HG03196 (cell line): ENCODE results near the gene ADK.
"Not testable (repeated sequence)": the region's sequence is repeated elsewhere in the genome, so short reads cannot be mapped to it uniquely, and the experiment has no call there.

Source experiments
- ATAC-seq: cut with Tn5 transposase; IDR thresholded peaks from one replicate; pipeline ENCODE4 v1.9.1; 2021; ENCODE audit not compliant: unreplicated experiment

The ADK gene

DNA sequence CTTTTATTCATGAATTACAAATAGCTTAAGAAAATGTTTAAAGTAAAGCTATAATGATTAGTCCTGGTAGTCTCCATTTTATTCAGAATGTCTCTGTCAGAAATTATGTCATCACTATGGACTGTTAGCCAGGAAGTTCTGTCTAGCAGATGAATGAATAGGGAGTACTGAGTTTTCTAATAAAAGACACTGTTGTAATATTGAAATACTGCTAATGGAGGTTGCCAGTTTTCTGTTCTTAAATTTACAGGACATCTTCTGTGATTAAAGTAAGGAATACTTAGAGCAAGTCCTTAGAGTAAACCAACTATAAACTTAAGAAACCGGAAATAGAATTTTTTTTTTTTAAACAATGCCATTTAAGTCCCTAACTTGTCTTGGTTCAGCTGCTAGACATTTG is 309.8 kb downstream of the ADK start:
- no peak for ATAC-seq

GRCh38 chr10:74474022-74474713 is 323.1 kb downstream of the ADK start:
- ATAC-seq, result no peak

DNA sequence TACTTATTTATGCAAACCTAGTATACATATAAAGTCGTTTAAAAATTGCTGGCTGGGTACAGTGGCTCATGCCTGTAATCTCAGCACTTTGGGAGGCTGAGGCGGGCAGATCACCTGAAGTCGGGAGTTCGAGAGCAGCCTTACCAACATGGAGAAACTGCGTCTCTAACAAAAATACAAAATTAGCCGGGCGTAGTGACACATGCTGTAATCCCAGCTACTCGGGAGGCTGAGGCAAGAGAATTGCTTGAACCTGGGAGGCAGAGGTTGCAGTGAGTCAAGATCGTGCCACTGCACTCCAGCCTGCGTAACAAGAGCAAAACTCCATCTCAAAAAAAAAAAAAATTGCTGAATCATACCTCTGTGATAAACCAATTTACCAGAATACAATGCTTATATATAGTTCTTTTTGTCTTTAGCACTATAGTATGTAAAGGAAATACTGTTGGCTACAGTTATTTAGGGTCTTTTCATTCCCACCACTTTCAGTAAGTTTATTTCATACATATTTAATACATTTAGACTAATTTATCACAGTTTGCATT is 325.2 kb downstream of the ADK start:
- ATAC-seq, result not testable (repeated sequence)

- ATAC-seq, result no peak
Observed at GRCh38 chr10:74480778-74481177, 329.8 kb downstream of the ADK start.

GRCh38 chr10:74483356-74483755 is 332.3 kb downstream of the ADK start:
- ATAC-seq, result no peak

DNA sequence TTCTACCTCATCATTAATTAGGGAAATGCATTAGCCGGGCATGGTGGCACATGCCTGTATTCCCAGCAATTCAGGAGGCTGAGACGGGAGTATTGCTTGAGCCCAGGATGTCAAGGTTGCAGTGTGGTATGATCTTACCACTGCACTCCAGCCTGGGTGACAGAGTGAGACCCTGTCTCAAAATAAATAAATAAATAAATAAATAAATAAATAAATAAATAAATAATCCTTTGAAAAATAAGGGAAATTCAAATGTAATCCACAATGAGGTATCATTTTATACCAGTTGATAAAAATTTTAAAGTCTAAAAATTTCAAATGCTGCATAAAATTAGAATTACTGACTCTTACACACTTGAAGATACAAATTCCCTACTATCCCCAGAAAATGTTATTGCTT is 334.3 kb downstream of the ADK start:
- no peak for ATAC-seq

- no peak for ATAC-seq
Observed at GRCh38 chr10:74486659-74487058, 335.6 kb downstream of the ADK start.

GRCh38 chr10:74488907-74489306 is 337.9 kb downstream of the ADK start:
- no peak for ATAC-seq

- no peak for ATAC-seq
Observed at GRCh38 chr10:74490551-74490950, 339.5 kb downstream of the ADK start.

DNA sequence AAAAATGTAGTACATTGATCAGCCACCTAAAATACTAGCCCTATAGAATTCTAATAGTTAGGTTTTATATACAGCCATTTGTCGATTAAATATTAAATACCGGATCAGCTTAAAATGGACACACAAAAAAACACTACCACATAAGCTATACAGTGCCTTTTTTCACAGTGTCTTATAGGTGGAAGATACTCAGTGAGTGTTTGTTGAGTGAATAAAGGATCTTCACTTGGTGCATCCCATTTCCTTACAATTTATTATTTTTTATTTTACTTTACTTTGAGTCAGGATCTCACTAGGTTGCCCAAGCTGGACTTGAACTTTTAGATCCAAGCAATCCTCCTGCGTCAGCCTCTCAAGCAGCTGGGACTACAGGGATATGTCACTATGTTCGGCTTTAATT is 340.0 kb downstream of the ADK start:
- ATAC-seq, result no peak

- ATAC-seq, result not testable (repeated sequence)
Observed at GRCh38 chr10:74496276-74496675, 345.3 kb downstream of the ADK start.

- not testable (repeated sequence) for ATAC-seq
Observed at GRCh38 chr10:74498664-74499063, 347.6 kb downstream of the ADK start.

- no peak for ATAC-seq
Observed at GRCh38 chr10:74500026-74500704, 349.1 kb downstream of the ADK start.

- ATAC-seq, result no peak
Observed at GRCh38 chr10:74500816-74501215, 349.8 kb downstream of the ADK start.

GRCh38 chr10:74502963-74503608 is 352.1 kb downstream of the ADK start:
- ATAC-seq, result no peak

DNA sequence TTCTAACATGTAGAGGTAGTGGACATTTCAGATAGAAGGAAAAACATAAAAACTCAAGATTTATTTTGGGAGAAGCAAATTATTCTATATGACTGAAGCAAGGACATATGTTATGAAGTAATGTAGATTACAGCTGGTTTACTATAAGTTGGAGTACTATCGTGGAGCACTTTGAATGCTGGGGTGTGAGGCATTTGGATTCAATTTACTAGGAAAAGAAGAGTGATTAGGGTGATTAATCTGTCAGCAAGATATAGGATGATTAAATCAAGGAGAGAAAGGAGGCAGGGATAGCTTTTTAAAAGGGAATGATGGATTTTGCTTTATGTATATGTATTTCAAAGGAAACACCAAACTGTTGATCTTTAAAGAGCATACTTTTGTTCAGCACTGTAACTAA is 356.9 kb downstream of the ADK start:
- no peak for ATAC-seq

DNA sequence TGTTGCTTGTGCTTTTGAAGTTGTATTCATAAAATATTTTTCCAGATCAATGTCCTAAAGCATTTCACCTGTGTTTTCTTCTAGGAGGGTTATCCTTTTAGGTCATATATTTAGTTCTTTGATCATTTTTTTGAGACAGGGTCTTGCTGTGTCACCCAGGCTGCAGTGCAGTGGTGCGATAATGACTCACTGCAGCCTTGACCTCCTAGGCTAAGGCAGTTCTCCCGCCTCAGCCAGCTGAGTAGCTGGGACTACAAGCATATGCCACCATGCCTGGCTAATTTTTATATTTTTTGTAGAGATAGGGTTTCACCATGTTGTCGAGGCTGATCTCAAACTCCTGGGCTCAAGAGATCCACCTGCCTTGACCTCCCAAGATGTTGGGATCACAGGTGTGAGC is 359.6 kb downstream of the ADK start:
- no peak for ATAC-seq

GRCh38 chr10:74511051-74511450 is 360.0 kb downstream of the ADK start:
- no peak for ATAC-seq

DNA sequence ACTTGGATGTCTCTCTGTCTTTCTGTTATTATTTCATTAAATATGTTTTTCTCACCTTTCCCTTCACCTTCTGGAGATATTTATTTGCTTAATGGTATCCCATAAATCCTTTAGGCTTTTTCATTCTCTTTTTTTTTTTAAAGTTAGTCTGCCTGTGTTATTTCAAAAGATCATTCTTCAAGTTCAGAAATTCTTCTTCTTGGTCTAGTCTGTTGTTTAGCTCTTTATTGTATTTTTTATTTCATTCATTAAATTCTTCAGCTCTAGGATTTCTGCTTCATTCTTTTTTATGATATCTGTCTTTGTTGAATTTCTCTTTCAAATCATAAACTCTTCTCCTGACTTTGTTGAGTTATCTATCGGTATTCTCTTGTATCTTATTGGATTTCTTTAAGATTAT is 363.3 kb downstream of the ADK start:
- ATAC-seq, result no peak

DNA sequence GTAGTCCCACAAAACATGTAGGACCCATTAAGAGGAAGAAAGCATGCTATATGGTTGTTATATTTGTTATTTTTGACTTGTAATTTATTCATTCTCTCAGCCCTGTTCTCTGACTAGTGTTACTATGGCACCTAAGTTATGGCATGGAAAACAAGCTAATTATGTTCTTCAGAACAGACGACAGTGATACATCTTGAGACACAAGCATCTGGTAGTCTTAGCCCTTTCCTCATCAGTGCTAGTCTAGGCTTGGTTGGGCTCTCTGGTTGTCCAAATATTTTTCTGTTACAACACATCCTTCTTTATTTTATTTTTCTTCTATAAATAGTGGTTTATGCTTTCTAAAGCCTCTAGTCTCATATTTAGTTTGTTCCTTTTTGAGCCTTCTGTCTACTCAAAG is 367.0 kb downstream of the ADK start:
- no peak for ATAC-seq

DNA sequence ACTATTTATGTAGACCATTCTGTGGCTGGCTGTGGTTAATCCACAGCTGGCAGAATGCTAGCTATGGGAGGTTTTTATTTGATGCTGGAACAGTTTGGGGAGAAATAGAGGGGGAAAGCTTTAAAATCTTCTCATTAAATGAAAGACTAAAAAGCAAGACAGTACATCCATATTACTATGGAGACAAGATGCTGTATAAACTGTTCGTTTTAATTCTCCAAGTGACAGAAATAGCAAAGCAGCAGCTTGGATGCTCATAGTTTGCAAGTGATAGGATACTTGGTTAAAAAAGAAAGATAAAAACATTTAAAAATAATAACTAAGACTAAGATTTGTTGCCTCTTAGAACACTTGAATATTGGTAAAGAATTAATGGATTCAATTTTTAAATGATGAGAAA is 370.5 kb downstream of the ADK start:
- no peak for ATAC-seq

DNA sequence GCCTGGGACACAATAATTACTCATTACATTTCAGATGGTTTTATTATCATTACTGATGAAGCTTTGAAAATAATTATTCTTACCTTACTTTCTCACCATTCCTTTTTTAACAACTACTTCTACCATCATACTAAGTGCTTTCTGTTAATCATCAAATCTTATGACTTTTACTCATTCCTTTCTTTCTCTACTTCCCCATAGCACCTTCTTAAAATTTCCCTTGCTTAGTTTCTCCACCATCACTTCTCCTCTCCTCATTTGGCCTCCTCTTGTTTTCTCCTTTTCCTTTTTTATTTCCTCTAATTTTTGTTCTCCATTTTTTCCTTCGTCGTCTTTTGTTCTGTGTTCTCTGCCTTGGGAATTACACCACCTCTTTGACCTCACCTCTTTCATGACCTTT is 372.2 kb downstream of the ADK start:
- no peak for ATAC-seq
